Mesendoderm (in vitro differentiated cells): ENCODE results near the gene LYST.

Source experiments
- DNase-seq: peaks from one replicate; pipeline ENCODE4 v3.0.0; 2013
- H2AK5ac ChIP-seq: 2 replicates; pipeline ENCODE4 v1.6.1; 2013; ENCODE audit warnings: low read length, inconsistent platforms
- H2BK120ac ChIP-seq: 2 replicates; pipeline ENCODE4 v1.6.1; 2013; ENCODE audit warnings: low read depth, mild to moderate bottlenecking, low read length, moderate library complexity, mixed read lengths
- H2BK15ac ChIP-seq: replicated peaks from 2 replicates; pipeline ENCODE4 v1.6.1; 2013; ENCODE audit warnings: low read depth, mild to moderate bottlenecking, moderate library complexity
- H2BK5ac ChIP-seq: 2 replicates; pipeline ENCODE4 v1.6.1; 2013; ENCODE audit warnings: low read length, inconsistent platforms
- H3K18ac ChIP-seq: 2 replicates; pipeline ENCODE4 v1.6.1; 2013; ENCODE audit warnings: mild to moderate bottlenecking, low read length, mixed read lengths
- H3K23ac ChIP-seq: one replicate; pipeline ENCODE4 v1.6.1; 2013; ENCODE audit warnings: low read length
- H3K27ac ChIP-seq: 2 replicates; pipeline ENCODE4 v1.5.1; 2013; ENCODE audit warnings: low read depth, mild to moderate bottlenecking, inconsistent platforms, low read length, moderate library complexity
- H3K27me3 ChIP-seq: 2 replicates; pipeline ENCODE4 v1.6.1; 2013; ENCODE audit warnings: low read length, control low read depth, mild to moderate bottlenecking, inconsistent platforms; ENCODE audit not compliant: insufficient read depth, poor library complexity
- H3K36me3 ChIP-seq: 2 replicates; pipeline ENCODE4 v1.6.1; 2013; ENCODE audit warnings: low read length, inconsistent platforms; ENCODE audit not compliant: control insufficient read depth, insufficient read depth
- H3K4ac ChIP-seq: one replicate; pipeline ENCODE4 v1.6.1; 2013; ENCODE audit warnings: low read depth, mild to moderate bottlenecking, low read length, moderate library complexity
- H3K4me1 ChIP-seq: 2 replicates; pipeline ENCODE4 v1.6.1; 2013; ENCODE audit warnings: low read depth, low read length, inconsistent platforms; ENCODE audit not compliant: control insufficient read depth
- H3K4me2 ChIP-seq: 2 replicates; pipeline ENCODE4 v1.6.1; 2013; ENCODE audit warnings: low read length
- H3K4me3 ChIP-seq: 2 replicates; pipeline ENCODE4 v1.5.1; 2013; ENCODE audit warnings: mild to moderate bottlenecking, low read length
- H3K56ac ChIP-seq: one replicate; pipeline ENCODE4 v1.6.1; 2013; ENCODE audit warnings: low read length
- H3K79me1 ChIP-seq: 2 replicates; pipeline ENCODE4 v1.6.1; 2013; ENCODE audit warnings: low read length, inconsistent platforms
- H3K79me2 ChIP-seq: 2 replicates; pipeline ENCODE4 v1.6.1; 2013; ENCODE audit warnings: mild to moderate bottlenecking, low read length; ENCODE audit not compliant: control insufficient read depth, insufficient read depth
- H3K9ac ChIP-seq: 2 replicates; pipeline ENCODE4 v1.6.1; 2013; ENCODE audit warnings: low read length, inconsistent platforms
- H4K5ac ChIP-seq: one replicate; pipeline ENCODE4 v1.6.1; 2013; ENCODE audit warnings: low read length
- H4K8ac ChIP-seq: one replicate; pipeline ENCODE4 v1.6.1; 2013; ENCODE audit warnings: low read depth, mild to moderate bottlenecking, control low read depth, low read length, moderate library complexity
- WGBS: extraction: QIAGEN DNeasy Blood & Tissue Kit; methylation state at CpG from one replicate; pipeline ENCODE4 v1.1.7; 2013; ENCODE audit warnings: low lambda C conversion rate, missing lambda C conversion rate; ENCODE audit not compliant: insufficient coverage; ENCODE audit errors: extremely low coverage; 5-methylcytosine and 5-hydroxymethylcytosine counted together

LYST gene

GRCh38 chr1:235661568-235661967, 205.1 kb downstream of the LYST start:
- no peak overlapping the region for H3K4me2 ChIP-seq
- no peak overlapping the region for H2BK15ac ChIP-seq
- no peaks in the 10 kb centered on the region for H3K79me2 ChIP-seq
- no peak overlapping the region for H2BK5ac ChIP-seq
- H3K4me1 ChIP-seq: no peaks in the 10 kb centered on the region
- no peak overlapping the region for H4K8ac ChIP-seq
- no peak overlapping the region for H3K23ac ChIP-seq
- no peak overlapping the region for H3K27ac ChIP-seq
- no peak overlapping the region for H2AK5ac ChIP-seq
- H4K5ac ChIP-seq: no peak overlapping the region
- H3K79me1 ChIP-seq: no peaks in the 10 kb centered on the region
- no peaks in the 10 kb centered on the region for H3K36me3 ChIP-seq
- no peaks in the 10 kb centered on the region for H3K27me3 ChIP-seq
- DNase-seq: no peak
- H3K9ac ChIP-seq: no peak overlapping the region
- no peak overlapping the region for H3K4ac ChIP-seq
- H3K18ac ChIP-seq: no peak overlapping the region
- H3K4me3 ChIP-seq: no peak overlapping the region
- H3K56ac ChIP-seq: no peak overlapping the region
- whole genome bisulfite sequencing: no CpG with 5 or more reads among the region's 2 CpGs
- H2BK120ac ChIP-seq: no peak overlapping the region

DNA sequence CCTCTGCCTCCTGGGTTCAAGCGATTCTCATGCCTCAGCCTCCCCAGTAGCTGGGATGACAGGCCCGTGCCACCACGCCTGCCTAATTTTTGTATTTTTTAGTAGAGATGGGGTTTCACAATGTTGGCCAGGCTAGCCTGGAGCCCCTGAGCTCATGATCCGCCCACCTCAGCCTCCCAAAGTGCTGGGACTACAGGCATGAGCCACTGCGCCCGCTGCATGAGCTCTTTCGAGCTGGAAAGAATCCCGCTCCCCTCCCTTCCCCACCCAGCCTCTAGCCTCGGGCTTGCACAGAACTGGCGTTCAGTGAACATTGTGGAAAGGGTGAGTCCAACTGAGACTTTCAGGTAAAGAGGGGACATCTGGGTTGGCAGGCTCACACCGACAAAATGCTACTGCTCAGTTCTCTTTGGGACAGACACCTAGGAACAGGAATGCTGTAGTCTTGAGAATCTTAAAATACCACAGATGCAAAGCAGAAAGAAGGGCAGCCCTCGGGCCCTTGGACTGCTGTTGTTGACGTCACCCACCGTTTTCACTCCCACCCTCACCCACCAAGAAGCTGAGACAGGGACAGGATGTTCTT, 207.4 kb downstream of the LYST start:
- WGBS: no CpG with 5 or more reads among the region's 14 CpGs
- Histone ChIP-seq H3K23ac (no peak overlapping the region), H3K79me2 (no peaks in the 10 kb centered on the region), H2BK120ac (no peak overlapping the region), H4K8ac (no peak overlapping the region), H4K5ac (no peak overlapping the region), H3K4ac (no peak overlapping the region), H3K18ac (no peak overlapping the region), H2AK5ac (no peak overlapping the region), H2BK15ac (no peak overlapping the region), H3K79me1 (no peaks in the 10 kb centered on the region), H3K4me3 (no peak overlapping the region), H3K27ac (no peak overlapping the region), H3K4me2 (no peak overlapping the region), H3K27me3 (no peaks in the 10 kb centered on the region), H3K36me3 (no peaks in the 10 kb centered on the region), H3K9ac (no peak overlapping the region), H3K56ac (no peak overlapping the region), H2BK5ac (no peak overlapping the region), H3K4me1 (no peaks in the 10 kb centered on the region)
- no peak for DNase-seq

DNA sequence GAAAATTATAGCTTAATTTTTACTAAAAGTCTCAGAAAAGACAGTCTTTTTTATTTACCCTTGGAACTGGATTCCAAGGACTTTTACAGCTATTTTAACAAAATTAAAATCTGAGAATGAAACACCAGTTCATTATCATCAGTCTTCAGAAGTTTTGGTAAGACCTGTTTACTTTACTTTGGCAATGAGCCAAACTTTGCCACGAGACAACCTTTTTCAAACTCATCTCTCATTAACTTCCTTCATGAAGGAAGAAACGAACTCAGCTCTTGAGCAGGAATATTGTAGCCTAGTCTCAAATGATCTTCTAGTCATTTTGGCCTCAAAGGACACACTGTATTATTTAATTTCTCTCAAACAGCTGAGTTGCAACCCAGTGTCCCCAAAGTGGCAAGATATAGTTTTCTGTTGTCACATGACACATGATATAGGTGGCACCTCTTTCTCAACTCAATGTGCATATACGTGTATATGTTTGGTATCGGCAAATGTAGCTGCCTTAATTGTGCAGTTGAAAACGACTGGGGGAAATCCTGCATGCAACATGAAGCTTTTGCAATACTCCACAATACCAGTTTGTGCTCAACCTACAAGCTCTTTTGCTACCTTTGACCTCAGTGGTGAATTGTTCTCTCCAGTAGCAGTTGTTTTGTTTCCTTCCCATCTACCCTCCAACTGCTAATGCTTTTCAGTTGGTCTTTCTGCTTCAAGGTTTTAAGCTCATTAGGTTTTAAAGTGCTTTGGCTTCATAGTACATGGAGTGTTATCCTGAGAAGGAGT, 208.8 kb downstream of the LYST start:
- Histone ChIP-seq H3K79me1 (no peaks in the 10 kb centered on the region), H3K56ac (no peak overlapping the region), H3K79me2 (no peaks in the 10 kb centered on the region), H3K18ac (no peak overlapping the region), H3K27me3 (no peaks in the 10 kb centered on the region), H3K4ac (no peak overlapping the region), H3K4me1 (no peaks in the 10 kb centered on the region), H2BK15ac (no peak overlapping the region), H4K8ac (no peak overlapping the region), H2BK5ac (no peak overlapping the region), H3K27ac (no peak overlapping the region), H3K9ac (no peak overlapping the region), H4K5ac (no peak overlapping the region), H3K36me3 (no peaks in the 10 kb centered on the region), H3K23ac (no peak overlapping the region), H3K4me3 (no peak overlapping the region), H3K4me2 (no peak overlapping the region), H2BK120ac (no peak overlapping the region), H2AK5ac (no peak overlapping the region)
- no CpG with 5 or more reads among the region's 5 CpGs for WGBS
- DNase-seq: no peak

- no peak overlapping the region for H3K4me2 ChIP-seq
- H3K27me3 ChIP-seq: no peaks in the 10 kb centered on the region
- H2BK15ac ChIP-seq: no peak overlapping the region
- H3K4me3 ChIP-seq: no peak overlapping the region
- no peak overlapping the region for H2AK5ac ChIP-seq
- H3K79me1 ChIP-seq: no peaks in the 10 kb centered on the region
- no peaks in the 10 kb centered on the region for H3K36me3 ChIP-seq
- no peak overlapping the region for H4K8ac ChIP-seq
- no peak overlapping the region for H2BK5ac ChIP-seq
- no peak overlapping the region for H3K9ac ChIP-seq
- H3K27ac ChIP-seq: no peak overlapping the region
- H3K4ac ChIP-seq: no peak overlapping the region
- no peaks in the 10 kb centered on the region for H3K4me1 ChIP-seq
- DNase-seq: no peak
- H3K18ac ChIP-seq: no peak overlapping the region
- H2BK120ac ChIP-seq: no peak overlapping the region
- no peak overlapping the region for H3K23ac ChIP-seq
- H4K5ac ChIP-seq: no peak overlapping the region
- no CpG with 5 or more reads among the region's 5 CpGs for WGBS
- H3K79me2 ChIP-seq: no peaks in the 10 kb centered on the region
- H3K56ac ChIP-seq: no peak overlapping the region
Observed at GRCh38 chr1:235657269-235657668, 209.4 kb downstream of the LYST start.

GRCh38 chr1:235652364-235652763, 214.3 kb downstream of the LYST start:
- Histone ChIP-seq H3K23ac (no peak overlapping the region), H3K79me1 (peaks cover under 1% of the 10 kb centered on the region), H3K27ac (no peak overlapping the region), H2AK5ac (no peak overlapping the region), H4K8ac (no peak overlapping the region), H3K4me3 (no peak overlapping the region), H3K4me1 (peaks cover 2% of the 10 kb centered on the region), H3K56ac (no peak overlapping the region), H4K5ac (no peak overlapping the region), H3K9ac (no peak overlapping the region), H3K79me2 (no peaks in the 10 kb centered on the region), H2BK120ac (no peak overlapping the region), H3K4ac (no peak overlapping the region), H2BK5ac (no peak overlapping the region), H3K18ac (no peak overlapping the region), H3K36me3 (no peaks in the 10 kb centered on the region), H3K27me3 (no peaks in the 10 kb centered on the region), H3K4me2 (no peak overlapping the region), H2BK15ac (no peak overlapping the region)
- WGBS: no CpG with 5 or more reads among the region's 11 CpGs
- DNase-seq: no peak
